Right renal cortex interstitium (tissue), 3 donors: ENCODE data around the gene TMUB1. TPM values are rescaled to one million over a fixed set of nuclear protein-coding genes. Genes with fewer than 3 reads are reported as not detected.

Experiments used
- DNase-seq, 3 donors: peaks; one replicate each; pipeline ENCODE4 v3.0.0-alpha.2; 2013; ENCODE audit warnings: low read depth in 3 of 3, low spot score in 2 of 3
- polyA plus RNA-seq, 3 donors: library from polyadenylated mRNA; unstranded; fragments of 120-200 nt; gene quantifications; one replicate each; pipeline ENCODE4 v1.2.1, GENCODE V29; 2013; ENCODE audit not compliant: insufficient read length in 3 of 3

Gene TMUB1
- polyA plus RNA-seq, 3 donors = 21.1 to 26.4 (median 21.4) TPM

GRCh38 chr7:151121380-151122170 is 38.3 kb upstream of the TMUB1 start:
- DNase-seq = no peak

GRCh38 chr7:151120896-151121295 is 37.6 kb upstream of the TMUB1 start:
- no peak for DNase-seq

- DNase-seq = no peak
These were observed 36.6 kb upstream of the TMUB1 start for GRCh38 chr7:151119902-151120301.

- no peak for DNase-seq
These were observed 35.7 kb upstream of the TMUB1 start for GRCh38 chr7:151119055-151119415.

- DNase-seq = no peak
These were observed 35.1 kb upstream of the TMUB1 start for GRCh38 chr7:151118108-151119054.

- no peak for DNase-seq
These were observed 34.3 kb upstream of the TMUB1 start for GRCh38 chr7:151117565-151117964.

- no peak for DNase-seq
These were observed 33.5 kb upstream of the TMUB1 start for GRCh38 chr7:151116603-151117440.

- DNase-seq = no peak
These were observed 32.6 kb upstream of the TMUB1 start for GRCh38 chr7:151115836-151116418.

GRCh38 chr7:151115121-151115835 is 32.0 kb upstream of the TMUB1 start:
- no peak for DNase-seq

- DNase-seq = no peak
These were observed 31.1 kb upstream of the TMUB1 start for GRCh38 chr7:151114151-151115090.

GRCh38 chr7:151113344-151114150 is 30.3 kb upstream of the TMUB1 start:
- DNase-seq = no peak

- DNase-seq = no peak
These were observed 27.8 kb upstream of the TMUB1 start for GRCh38 chr7:151110941-151111645.

GRCh38 chr7:151110236-151110940 is 27.1 kb upstream of the TMUB1 start:
- no peak for DNase-seq

- DNase-seq = no peak
These were observed 26.1 kb upstream of the TMUB1 start for GRCh38 chr7:151109094-151110048.

GRCh38 chr7:151107882-151108281 is 24.6 kb upstream of the TMUB1 start:
- DNase-seq = no peak
